KMS-11 (cell line): ENCODE data around the gene ALDH3B2.

Experiments used
- H2AFZ ChIP-seq: fragments of 200-600 bp; sonication (generic); 2 replicates; pipeline ENCODE4 v1.6.1; 2016; ENCODE audit warnings: antibody characterized with exemption, mixed run types, low read depth
- H3K27ac ChIP-seq: fragments of 200-600 bp; sonication (generic); 2 replicates; pipeline ENCODE4 v1.6.1; 2016; ENCODE audit warnings: mild to moderate bottlenecking, mixed run types
- H3K27me3 ChIP-seq: fragments of 200-600 bp; sonication (generic); 2 replicates; pipeline ENCODE4 v1.6.1; 2017; ENCODE audit warnings: mild to moderate bottlenecking, low read depth, mixed run types, moderate library complexity; ENCODE audit not compliant: insufficient read depth
- H3K36me3 ChIP-seq: fragments of 200-600 bp; sonication (generic); 2 replicates; pipeline ENCODE4 v1.6.1; 2017; ENCODE audit warnings: mild to moderate bottlenecking, mixed run types; ENCODE audit not compliant: insufficient read depth
- H3K4me1 ChIP-seq: fragments of 200-600 bp; sonication (generic); 2 replicates; pipeline ENCODE4 v1.6.1; 2016; ENCODE audit warnings: mild to moderate bottlenecking, low read depth, mixed run types; ENCODE audit not compliant: poor library complexity, severe bottlenecking
- H3K4me2 ChIP-seq: fragments of 200-600 bp; sonication (generic); 2 replicates; pipeline ENCODE4 v1.7.0; 2016; ENCODE audit warnings: mild to moderate bottlenecking, mixed run types
- H3K4me3 ChIP-seq: fragments of 200-600 bp; sonication (generic); IDR thresholded peaks from 2 replicates; pipeline ENCODE4 v1.6.1; 2017; ENCODE audit warnings: low read depth, low read length, mixed read lengths; ENCODE audit not compliant: insufficient read depth
- H3K79me2 ChIP-seq: fragments of 200-600 bp; sonication (generic); 2 replicates; pipeline ENCODE4 v1.6.1; 2016; ENCODE audit warnings: low read depth, mixed run types; ENCODE audit not compliant: insufficient read depth
- H3K9ac ChIP-seq: fragments of 200-600 bp; sonication (generic); 2 replicates; pipeline ENCODE4 v1.6.1; 2016; ENCODE audit warnings: mild to moderate bottlenecking, mixed run types
- H4K20me1 ChIP-seq: fragments of 200-600 bp; sonication (generic); 2 replicates; pipeline ENCODE4 v1.6.1; 2016; ENCODE audit warnings: mild to moderate bottlenecking, mixed run types; ENCODE audit not compliant: insufficient read depth
- TF ChIP-seq, protein P1 (sequence below): fragments of 200-600 bp; sonication (generic); conservative IDR thresholded peaks from 2 replicates; pipeline ENCODE4 v1.6.1; 2017; ENCODE audit warnings: low read depth, mild to moderate bottlenecking, antibody characterized with exemption, low read length, moderate library complexity, mixed read lengths

Gene ALDH3B2

DNA sequence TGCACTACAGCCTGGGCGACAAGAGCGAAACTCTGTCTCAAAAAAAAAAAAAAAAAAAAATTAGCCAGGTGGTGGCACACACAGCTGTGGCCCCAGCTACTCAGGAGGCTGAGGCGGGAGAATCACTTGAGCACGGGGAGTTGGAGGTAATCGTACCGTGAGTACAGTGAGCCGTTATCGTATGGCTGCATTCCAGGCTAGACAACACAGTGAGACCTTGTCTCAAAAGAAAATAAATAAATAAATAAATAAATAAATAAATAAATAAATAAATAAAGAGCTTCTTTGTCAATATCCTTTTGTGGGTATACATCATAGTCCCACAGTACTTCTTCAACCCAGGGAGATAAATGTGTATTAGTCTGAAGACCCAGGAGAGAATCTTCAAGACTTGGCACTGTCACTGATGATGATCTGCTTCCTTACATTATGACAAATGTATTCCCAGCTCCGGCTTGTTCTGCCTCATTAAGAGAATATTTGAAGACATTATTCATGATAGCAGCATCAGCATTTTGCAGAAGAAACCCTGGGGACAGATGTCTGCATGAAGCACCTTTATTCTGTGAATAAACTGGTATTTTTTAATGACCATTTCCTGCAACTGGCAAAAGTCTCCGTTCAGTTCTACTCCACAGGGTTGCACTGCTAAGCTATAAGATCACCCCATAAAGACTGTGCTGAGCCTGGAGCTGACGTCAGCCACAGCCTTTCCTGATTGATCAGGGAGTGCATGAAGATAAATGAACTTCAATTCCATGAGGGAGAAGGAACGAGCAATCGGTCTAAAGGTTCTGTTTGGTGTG lies 22.2 kb downstream of the ALDH3B2 start:
- Histone ChIP-seq H3K9ac (no peak overlapping the region), H2AFZ (no peak overlapping the region), H3K36me3 (no peaks in the 10 kb centered on the region), H3K4me2 (no peak overlapping the region), H3K4me1 (peaks cover 35% of the 10 kb centered on the region), H4K20me1 (no peaks in the 10 kb centered on the region), H3K27me3 (no peaks in the 10 kb centered on the region), H3K79me2 (no peaks in the 10 kb centered on the region), H3K27ac (no peak overlapping the region), H3K4me3 (no peak overlapping the region)
- TF ChIP-seq, protein P1, sequence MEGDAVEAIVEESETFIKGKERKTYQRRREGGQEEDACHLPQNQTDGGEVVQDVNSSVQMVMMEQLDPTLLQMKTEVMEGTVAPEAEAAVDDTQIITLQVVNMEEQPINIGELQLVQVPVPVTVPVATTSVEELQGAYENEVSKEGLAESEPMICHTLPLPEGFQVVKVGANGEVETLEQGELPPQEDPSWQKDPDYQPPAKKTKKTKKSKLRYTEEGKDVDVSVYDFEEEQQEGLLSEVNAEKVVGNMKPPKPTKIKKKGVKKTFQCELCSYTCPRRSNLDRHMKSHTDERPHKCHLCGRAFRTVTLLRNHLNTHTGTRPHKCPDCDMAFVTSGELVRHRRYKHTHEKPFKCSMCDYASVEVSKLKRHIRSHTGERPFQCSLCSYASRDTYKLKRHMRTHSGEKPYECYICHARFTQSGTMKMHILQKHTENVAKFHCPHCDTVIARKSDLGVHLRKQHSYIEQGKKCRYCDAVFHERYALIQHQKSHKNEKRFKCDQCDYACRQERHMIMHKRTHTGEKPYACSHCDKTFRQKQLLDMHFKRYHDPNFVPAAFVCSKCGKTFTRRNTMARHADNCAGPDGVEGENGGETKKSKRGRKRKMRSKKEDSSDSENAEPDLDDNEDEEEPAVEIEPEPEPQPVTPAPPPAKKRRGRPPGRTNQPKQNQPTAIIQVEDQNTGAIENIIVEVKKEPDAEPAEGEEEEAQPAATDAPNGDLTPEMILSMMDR = no peak

DNA sequence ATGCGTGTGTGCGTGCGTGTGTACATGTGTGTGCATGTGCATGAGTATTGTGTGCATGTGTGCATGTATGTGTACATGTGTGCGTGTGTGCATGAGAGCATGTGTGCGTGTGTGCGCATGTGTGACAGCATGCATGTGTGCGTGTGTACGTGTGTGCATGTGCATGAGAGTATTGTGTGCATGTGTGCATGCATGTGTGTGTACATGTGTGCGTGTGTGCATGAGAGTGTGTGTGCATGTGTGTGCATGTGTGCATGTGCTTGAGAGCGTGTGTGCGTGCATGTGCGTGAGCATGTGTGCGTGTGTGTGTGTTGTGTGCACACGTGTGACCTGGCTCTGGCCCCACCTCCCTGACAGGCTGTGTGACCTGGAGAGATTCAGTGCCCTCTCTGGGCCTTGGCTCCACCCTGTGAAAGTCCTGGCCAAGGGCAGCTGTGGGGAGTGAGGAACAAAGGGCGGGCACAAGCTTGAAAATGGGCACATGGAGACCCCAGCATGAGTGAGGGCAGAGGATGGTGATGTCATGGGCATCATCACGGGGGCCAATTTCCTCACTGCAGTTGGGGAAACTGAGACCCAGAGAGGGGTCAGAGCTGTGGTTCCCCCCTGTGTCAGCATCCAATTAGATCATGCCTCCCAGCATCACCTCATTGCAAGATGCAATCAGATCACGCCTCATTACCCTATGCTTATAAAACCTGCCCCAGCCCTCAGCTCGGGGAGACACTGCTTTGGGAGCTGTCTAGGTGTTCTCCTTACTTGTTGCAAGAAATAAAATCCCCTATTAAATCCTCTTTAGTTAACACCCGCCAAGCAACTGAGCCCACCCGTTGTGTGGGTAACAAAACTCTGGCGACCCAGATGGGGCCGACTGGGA lies 24.6 kb downstream of the ALDH3B2 start:
- Histone ChIP-seq H3K36me3 (no peaks in the 10 kb centered on the region), H2AFZ (peak overlapping the region; percentile 96), H3K9ac (peak overlapping the region; percentile 79)

GRCh38 chr11:67648796-67649613 lies 25.4 kb downstream of the ALDH3B2 start:
- H3K4me2 ChIP-seq = no peak overlapping the region
- TF ChIP-seq, protein P1 = no peak
- H3K4me3 ChIP-seq = no peak overlapping the region

More for the DNA sequence above, 24.6 kb downstream of the ALDH3B2 start:
- H4K20me1 ChIP-seq = no peaks in the 10 kb centered on the region
- TF ChIP-seq, protein P1 = no peak
- H3K4me2 ChIP-seq = peak overlapping the region; percentile 97
- no peaks in the 10 kb centered on the region for H3K79me2 ChIP-seq
- no peaks in the 10 kb centered on the region for H3K27me3 ChIP-seq
- peak overlapping the region; percentile 75 for H3K27ac ChIP-seq
- no peak overlapping the region for H3K4me3 ChIP-seq
- H3K4me1 ChIP-seq = peaks cover 35% of the 10 kb centered on the region

DNA sequence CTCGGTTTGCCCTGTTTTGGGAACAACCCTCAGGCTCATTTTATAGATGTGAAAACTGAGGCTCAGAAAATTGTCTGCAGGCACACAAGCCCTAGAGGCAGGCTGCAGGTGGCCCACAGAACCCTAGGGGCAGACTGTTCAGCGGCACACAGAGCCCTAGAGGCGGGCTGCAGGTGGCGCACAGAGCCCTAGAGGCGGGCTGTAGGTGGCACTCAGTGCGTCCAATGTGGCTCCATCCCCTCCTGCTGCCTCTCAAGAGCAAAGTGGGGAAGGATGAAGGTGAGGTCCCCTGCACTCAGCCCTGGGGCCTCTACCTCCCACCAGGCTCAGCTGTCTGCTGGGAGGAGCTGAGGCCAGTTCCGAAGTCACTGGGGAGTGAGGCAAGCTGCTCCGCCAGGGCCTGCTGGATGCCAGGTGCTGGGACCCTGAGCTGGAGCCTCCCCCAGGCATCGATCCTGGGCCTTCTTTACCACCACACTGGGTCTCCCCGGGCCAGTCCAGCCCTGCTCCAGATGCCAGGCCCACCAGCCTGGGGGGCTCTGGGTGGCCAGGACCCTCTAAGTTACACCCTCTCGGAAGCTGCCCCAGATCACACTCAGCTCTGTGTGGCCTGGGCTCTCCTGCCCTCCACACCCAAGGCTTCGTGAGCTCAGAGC lies 26.2 kb downstream of the ALDH3B2 start:
- Histone ChIP-seq H3K36me3 (no peaks in the 10 kb centered on the region), H3K79me2 (no peaks in the 10 kb centered on the region), H4K20me1 (no peaks in the 10 kb centered on the region), H3K4me2 (no peak overlapping the region; the same call in 1 of the 2 replicates), H3K27me3 (no peaks in the 10 kb centered on the region), H3K27ac (peak overlapping the region; percentile 15; the same call in 1 of the 2 replicates), H3K4me1 (peaks cover 35% of the 10 kb centered on the region), H2AFZ (peak overlapping the region; percentile 49; the same call in 1 of the 2 replicates), H3K9ac (no peak overlapping the region), H3K4me3 (no peak overlapping the region)
- TF ChIP-seq, protein P1 = peak; percentile 59

More at GRCh38 chr11:67648796-67649613, 25.4 kb downstream of the ALDH3B2 start:
- H3K27me3 ChIP-seq = no peaks in the 10 kb centered on the region
- no peaks in the 10 kb centered on the region for H3K36me3 ChIP-seq
- H3K4me1 ChIP-seq = peaks cover 35% of the 10 kb centered on the region
- H3K79me2 ChIP-seq = no peaks in the 10 kb centered on the region
- peak overlapping the region; percentile 49; the same call in 1 of the 2 replicates for H2AFZ ChIP-seq
- H3K9ac ChIP-seq = no peak overlapping the region
- H3K27ac ChIP-seq = no peak overlapping the region
- H4K20me1 ChIP-seq = no peaks in the 10 kb centered on the region
